NOMO-1 (cell line): ENCODE results near the gene PRKCA.

Experiments
- DNase-seq, 2 experiments: peaks; one replicate each; lab custom pipeline; 2025; ENCODE audit not compliant: unreplicated experiment in 2 of 2; lab: John Stamatoyannopoulos, UW

Gene PRKCA

GRCh38 chr17:66430846-66431795 is 128.7 kb downstream of the PRKCA start:
- peak; percentile 30 to 85 for DNase-seq

- DNase-seq: no peak
Observed at GRCh38 chr17:66431910-66432309, 129.5 kb downstream of the PRKCA start.

- no peak for DNase-seq
Observed at GRCh38 chr17:66432411-66432957, 130.1 kb downstream of the PRKCA start.

GRCh38 chr17:66432996-66433551 is 130.7 kb downstream of the PRKCA start:
- DNase-seq: peak in 1 of 2 experiments; percentile 26

- no peak for DNase-seq
Observed at GRCh38 chr17:66435182-66435581, 132.8 kb downstream of the PRKCA start.

GRCh38 chr17:66436631-66437030 is 134.2 kb downstream of the PRKCA start:
- no peak for DNase-seq

- no peak for DNase-seq
Observed at GRCh38 chr17:66437476-66438026, 135.1 kb downstream of the PRKCA start.

- DNase-seq: peak; percentile 25 to 55
Observed at GRCh38 chr17:66438101-66438500, 135.7 kb downstream of the PRKCA start.

GRCh38 chr17:66441101-66441661 is 138.8 kb downstream of the PRKCA start:
- DNase-seq: peak in 1 of 2 experiments; percentile 81

GRCh38 chr17:66443166-66443565 is 140.8 kb downstream of the PRKCA start:
- no peak for DNase-seq

GRCh38 chr17:66443606-66444005 is 141.2 kb downstream of the PRKCA start:
- no peak for DNase-seq

- no peak for DNase-seq
Observed at GRCh38 chr17:66444031-66444430, 141.6 kb downstream of the PRKCA start.

- DNase-seq: no peak
Observed at GRCh38 chr17:66445229-66445628, 142.8 kb downstream of the PRKCA start.

- no peak for DNase-seq
Observed at GRCh38 chr17:66446419-66446818, 144.0 kb downstream of the PRKCA start.

GRCh38 chr17:66447159-66447558 is 144.7 kb downstream of the PRKCA start:
- DNase-seq: no peak

- DNase-seq: no peak
Observed at GRCh38 chr17:66448026-66448639, 145.7 kb downstream of the PRKCA start.

- DNase-seq: no peak
Observed at GRCh38 chr17:66449418-66449977, 147.1 kb downstream of the PRKCA start.

- DNase-seq: no peak
Observed at GRCh38 chr17:66450008-66450851, 147.8 kb downstream of the PRKCA start.

GRCh38 chr17:66450852-66451158 is 148.4 kb downstream of the PRKCA start:
- no peak for DNase-seq
